Ishikawa (cell line): ENCODE results near the gene BNIP1.

Experiments used
- CEBPB ChIP-seq: IDR thresholded peaks from 2 replicates; pipeline ENCODE4 v1.6.1; 2012
- CREB1 ChIP-seq: IDR thresholded peaks from 2 replicates; pipeline ENCODE4 v1.6.1; 2012; ENCODE audit warnings: low read depth
- EGR1 ChIP-seq: IDR thresholded peaks from 2 replicates; pipeline ENCODE4 v1.6.1; 2012
- EP300 ChIP-seq: IDR thresholded peaks from 2 replicates; pipeline ENCODE4 v1.6.1; 2012; ENCODE audit warnings: borderline replicate concordance
- FOXM1 ChIP-seq: IDR thresholded peaks from 2 replicates; pipeline ENCODE4 v1.6.1; 2012; ENCODE audit warnings: low read depth, borderline replicate concordance
- NFIC ChIP-seq: IDR thresholded peaks from 2 replicates; pipeline ENCODE4 v1.6.1; 2012
- RAD21 ChIP-seq: IDR thresholded peaks from 2 replicates; pipeline ENCODE4 v1.6.1; 2012; ENCODE audit warnings: low read depth
- TAF1 ChIP-seq: IDR thresholded peaks from 2 replicates; pipeline ENCODE4 v1.6.1; 2012; ENCODE audit warnings: low read depth, mild to moderate bottlenecking
- TCF12 ChIP-seq: IDR thresholded peaks from 2 replicates; pipeline ENCODE4 v1.6.1; 2012; ENCODE audit warnings: low read depth
- TEAD4 ChIP-seq: IDR thresholded peaks from 2 replicates; pipeline ENCODE4 v1.6.1; 2012
- YY1 ChIP-seq: IDR thresholded peaks from 2 replicates; pipeline ENCODE4 v1.6.1; 2012; ENCODE audit warnings: low read depth
- ZBTB7A ChIP-seq: IDR thresholded peaks from 2 replicates; pipeline ENCODE4 v1.6.1; 2012; ENCODE audit warnings: low read depth
- TF ChIP-seq, protein P1 (sequence below): IDR thresholded peaks from 2 replicates; pipeline ENCODE4 v1.6.1; 2012
- TF ChIP-seq, protein P2 (sequence below): IDR thresholded peaks from 2 replicates; pipeline ENCODE4 v1.6.1; 2012
- TF ChIP-seq, protein P3 (sequence below): IDR thresholded peaks from 2 replicates; pipeline ENCODE4 v1.6.1; 2012; ENCODE audit warnings: low read depth, mild to moderate bottlenecking

Gene BNIP1

DNA sequence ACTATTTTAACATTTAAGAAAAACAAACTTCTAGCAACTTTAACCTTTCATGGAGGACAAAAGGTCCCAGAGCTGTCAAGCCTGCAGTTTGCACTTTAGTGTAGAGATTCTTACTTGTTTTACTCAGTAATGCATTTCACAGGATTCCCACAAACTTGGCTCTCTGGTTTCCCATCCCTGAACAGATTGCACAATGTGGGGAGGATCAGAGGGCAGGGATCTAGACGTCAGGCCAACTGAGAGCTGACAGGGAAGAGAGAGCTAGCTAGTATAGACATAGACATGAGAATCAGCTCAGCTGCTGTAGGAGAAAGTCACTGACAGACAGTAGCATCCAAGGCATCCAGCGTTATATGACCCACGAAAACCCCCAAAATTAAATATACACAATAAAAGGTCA, 20.9 kb upstream of the BNIP1 start:
- TF ChIP-seq CEBPB (peak; percentile 48), EP300 (no peak)

DNA sequence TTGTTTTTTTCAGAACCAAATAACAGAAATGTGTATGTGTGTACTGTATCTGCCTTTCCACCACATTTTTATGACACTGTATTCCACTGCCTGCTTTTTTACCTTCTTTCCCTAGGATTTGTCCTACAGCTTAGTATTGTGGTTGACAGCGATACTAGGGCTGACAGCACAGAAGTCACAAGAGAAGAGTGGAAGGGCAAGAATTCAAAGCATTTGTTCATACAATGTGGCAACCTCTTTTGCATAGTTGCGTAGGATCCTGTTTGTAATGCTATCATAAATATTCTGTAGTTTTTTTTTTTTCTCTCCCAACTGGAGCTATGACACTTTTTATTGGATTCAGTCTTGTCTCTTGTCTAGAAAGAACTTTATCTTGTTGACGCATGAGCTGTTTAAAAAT, 5.6 kb upstream of the BNIP1 start:
- TF ChIP-seq, protein P1, sequence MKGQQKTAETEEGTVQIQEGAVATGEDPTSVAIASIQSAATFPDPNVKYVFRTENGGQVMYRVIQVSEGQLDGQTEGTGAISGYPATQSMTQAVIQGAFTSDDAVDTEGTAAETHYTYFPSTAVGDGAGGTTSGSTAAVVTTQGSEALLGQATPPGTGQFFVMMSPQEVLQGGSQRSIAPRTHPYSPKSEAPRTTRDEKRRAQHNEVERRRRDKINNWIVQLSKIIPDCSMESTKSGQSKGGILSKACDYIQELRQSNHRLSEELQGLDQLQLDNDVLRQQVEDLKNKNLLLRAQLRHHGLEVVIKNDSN: no peak
- TF ChIP-seq NFIC: no peak
- no peak for TF ChIP-seq TEAD4
- TF ChIP-seq, protein P2, sequence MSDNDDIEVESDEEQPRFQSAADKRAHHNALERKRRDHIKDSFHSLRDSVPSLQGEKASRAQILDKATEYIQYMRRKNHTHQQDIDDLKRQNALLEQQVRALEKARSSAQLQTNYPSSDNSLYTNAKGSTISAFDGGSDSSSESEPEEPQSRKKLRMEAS: no peak
- TF ChIP-seq TAF1: no peak
- no peak for TF ChIP-seq RAD21
- TF ChIP-seq CEBPB: no peak
- no peak for TF ChIP-seq TCF12
- no peak for TF ChIP-seq EP300
- no peak for TF ChIP-seq EGR1
- TF ChIP-seq ZBTB7A: no peak
- TF ChIP-seq, protein P3, sequence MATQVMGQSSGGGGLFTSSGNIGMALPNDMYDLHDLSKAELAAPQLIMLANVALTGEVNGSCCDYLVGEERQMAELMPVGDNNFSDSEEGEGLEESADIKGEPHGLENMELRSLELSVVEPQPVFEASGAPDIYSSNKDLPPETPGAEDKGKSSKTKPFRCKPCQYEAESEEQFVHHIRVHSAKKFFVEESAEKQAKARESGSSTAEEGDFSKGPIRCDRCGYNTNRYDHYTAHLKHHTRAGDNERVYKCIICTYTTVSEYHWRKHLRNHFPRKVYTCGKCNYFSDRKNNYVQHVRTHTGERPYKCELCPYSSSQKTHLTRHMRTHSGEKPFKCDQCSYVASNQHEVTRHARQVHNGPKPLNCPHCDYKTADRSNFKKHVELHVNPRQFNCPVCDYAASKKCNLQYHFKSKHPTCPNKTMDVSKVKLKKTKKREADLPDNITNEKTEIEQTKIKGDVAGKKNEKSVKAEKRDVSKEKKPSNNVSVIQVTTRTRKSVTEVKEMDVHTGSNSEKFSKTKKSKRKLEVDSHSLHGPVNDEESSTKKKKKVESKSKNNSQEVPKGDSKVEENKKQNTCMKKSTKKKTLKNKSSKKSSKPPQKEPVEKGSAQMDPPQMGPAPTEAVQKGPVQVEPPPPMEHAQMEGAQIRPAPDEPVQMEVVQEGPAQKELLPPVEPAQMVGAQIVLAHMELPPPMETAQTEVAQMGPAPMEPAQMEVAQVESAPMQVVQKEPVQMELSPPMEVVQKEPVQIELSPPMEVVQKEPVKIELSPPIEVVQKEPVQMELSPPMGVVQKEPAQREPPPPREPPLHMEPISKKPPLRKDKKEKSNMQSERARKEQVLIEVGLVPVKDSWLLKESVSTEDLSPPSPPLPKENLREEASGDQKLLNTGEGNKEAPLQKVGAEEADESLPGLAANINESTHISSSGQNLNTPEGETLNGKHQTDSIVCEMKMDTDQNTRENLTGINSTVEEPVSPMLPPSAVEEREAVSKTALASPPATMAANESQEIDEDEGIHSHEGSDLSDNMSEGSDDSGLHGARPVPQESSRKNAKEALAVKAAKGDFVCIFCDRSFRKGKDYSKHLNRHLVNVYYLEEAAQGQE: no peak
- no peak for TF ChIP-seq CREB1
- TF ChIP-seq FOXM1: no peak

DNA sequence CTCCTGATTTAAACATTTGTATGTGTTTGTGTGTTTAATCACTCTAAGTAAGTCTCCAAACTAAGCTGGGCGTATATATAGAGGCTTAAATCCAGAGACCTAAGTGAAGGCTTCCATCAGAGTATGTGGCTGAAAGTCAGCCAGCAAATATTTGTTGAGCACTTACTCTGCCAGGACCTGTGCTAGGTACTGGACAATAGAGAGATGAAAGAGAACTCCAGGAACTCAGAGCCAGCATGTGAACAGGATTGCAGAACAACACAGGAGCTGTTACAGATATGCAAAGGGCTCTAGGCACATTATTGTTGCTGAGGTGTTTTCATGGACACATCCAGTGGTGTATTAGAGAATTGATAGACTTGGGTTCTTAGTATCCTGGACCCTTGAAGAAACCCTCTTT, 4.7 kb upstream of the BNIP1 start:
- TF ChIP-seq, protein P1: no peak

DNA sequence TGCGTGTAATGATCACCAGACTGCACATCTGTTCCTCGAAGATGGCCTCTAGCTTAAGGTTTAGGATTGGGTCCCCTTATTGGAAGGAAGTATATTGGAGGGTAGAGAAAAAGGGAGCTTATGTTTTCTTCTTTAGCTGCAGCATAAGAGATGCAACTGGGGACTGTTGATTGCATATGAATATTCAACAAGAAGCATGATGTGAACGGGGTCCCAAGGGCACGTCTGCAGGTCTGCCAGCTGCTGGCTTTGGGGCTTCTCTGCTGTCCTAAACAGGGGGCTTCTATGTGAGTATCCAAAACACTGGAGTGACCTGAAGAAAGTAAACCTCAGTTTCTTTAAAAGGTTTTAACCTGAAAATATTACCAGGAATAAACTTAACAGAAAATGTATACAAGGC, 3.6 kb upstream of the BNIP1 start:
- TF ChIP-seq TCF12: no peak
- no peak for TF ChIP-seq FOXM1
- TF ChIP-seq CREB1: no peak
- TF ChIP-seq, protein P1: no peak
- TF ChIP-seq TEAD4: no peak
- no peak for TF ChIP-seq ZBTB7A
- TF ChIP-seq YY1: no peak
- no peak for TF ChIP-seq EP300
- no peak for TF ChIP-seq RAD21
- TF ChIP-seq NFIC: no peak
- TF ChIP-seq TAF1: no peak
- TF ChIP-seq, protein P3: no peak
- TF ChIP-seq EGR1: no peak
- TF ChIP-seq, protein P2: no peak
- no peak for TF ChIP-seq CEBPB

DNA sequence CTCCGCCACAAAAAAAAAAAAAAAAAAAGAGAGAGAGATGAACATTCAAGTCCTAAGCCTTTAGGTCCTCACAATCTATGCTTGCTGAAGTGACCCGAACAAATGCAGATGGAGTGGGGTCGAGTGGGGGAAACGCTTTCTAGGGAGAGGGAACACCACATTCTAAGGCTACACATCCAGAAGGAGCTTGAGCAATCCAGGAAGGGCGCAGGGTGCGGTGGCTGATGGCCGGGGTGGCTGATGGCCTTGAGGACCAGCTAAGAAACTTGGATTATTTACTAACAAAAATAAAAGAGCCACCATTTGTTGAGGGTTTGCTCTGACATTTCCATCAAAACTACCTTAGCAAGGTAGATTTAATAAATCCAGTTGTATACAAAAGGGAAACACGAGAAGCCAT, 764 bp upstream of the BNIP1 start:
- TF ChIP-seq, protein P3: no peak
- TF ChIP-seq FOXM1: no peak
- no peak for TF ChIP-seq ZBTB7A
- TF ChIP-seq TEAD4: no peak
- TF ChIP-seq, protein P2: no peak
- no peak for TF ChIP-seq RAD21
- TF ChIP-seq NFIC: no peak
- no peak for TF ChIP-seq TCF12
- TF ChIP-seq TAF1: no peak
- no peak for TF ChIP-seq CEBPB
- no peak for TF ChIP-seq EGR1
- no peak for TF ChIP-seq CREB1
